ENCODE results near the gene ULBP3.
A peak's percentile ranks its signal among the peaks of the same experiment; 100 is the strongest.
"Not testable (repeated sequence)": the region's sequence is repeated elsewhere in the genome, so short reads cannot be mapped to it uniquely, and the experiment has no call there.

The ULBP3 gene

DNA sequence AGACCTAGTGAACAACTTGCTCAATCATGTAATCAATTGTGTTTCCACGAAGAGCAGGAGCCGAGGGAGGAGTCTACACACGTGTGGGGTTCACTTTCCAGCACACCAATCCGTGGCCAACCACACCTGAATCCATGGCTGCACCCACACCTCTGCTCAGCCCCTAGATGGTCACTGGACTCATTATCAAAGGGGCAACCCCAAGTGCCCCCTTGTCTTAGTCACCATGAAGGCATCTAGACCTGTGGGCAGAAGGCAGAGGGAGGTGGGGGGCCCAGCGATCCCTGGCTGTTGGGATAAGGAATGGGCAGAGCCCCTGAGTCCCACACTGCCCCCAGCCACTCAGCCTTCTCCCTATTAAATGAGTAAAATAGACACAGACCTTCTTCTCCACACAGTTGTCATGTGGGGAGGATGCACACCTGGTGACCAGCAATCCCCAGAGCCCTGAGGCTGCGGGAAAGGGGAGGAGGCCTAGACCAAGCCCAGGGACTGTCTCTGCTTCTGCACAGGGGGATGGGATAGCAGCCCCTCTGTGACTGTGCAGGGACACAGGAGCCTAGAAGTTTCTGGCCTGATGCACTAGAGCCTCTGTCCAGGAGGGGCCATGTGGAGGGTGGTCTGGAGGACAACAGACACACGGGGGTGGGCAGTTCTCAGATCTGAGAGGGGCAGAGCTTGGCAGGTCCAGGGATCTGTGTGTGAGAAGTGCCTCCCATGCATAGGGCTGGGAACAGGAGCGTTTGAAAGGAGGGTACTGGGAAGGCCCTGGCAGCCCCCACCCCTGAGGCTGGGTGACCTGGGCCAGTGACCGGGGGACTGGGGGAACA is 41.7 kb downstream of the ULBP3 start:
- H3K9me3 ChIP-seq (ENCODE audit: control insufficient read depth, low read length): no peaks in the 10 kb centered on the region
- H3K4me1 ChIP-seq (ENCODE audit: control insufficient read depth, insufficient read depth, low read length): peaks cover 11% of the 10 kb centered on the region
- no peaks in the 10 kb centered on the region for H3K36me3 ChIP-seq (ENCODE audit: control insufficient read depth, insufficient read depth, low read length, severe bottlenecking)
- DNase-seq (ENCODE audit: low read depth): no peak
- H3K27me3 ChIP-seq (replicated peaks; ENCODE audit: control insufficient read depth, insufficient read depth, low read length): peaks cover 50% of the 10 kb centered on the region
- H3K4me3 ChIP-seq (ENCODE audit: low read length): no peak overlapping the region
- H3K9ac ChIP-seq (ENCODE audit: low read length): no peak overlapping the region

DNA sequence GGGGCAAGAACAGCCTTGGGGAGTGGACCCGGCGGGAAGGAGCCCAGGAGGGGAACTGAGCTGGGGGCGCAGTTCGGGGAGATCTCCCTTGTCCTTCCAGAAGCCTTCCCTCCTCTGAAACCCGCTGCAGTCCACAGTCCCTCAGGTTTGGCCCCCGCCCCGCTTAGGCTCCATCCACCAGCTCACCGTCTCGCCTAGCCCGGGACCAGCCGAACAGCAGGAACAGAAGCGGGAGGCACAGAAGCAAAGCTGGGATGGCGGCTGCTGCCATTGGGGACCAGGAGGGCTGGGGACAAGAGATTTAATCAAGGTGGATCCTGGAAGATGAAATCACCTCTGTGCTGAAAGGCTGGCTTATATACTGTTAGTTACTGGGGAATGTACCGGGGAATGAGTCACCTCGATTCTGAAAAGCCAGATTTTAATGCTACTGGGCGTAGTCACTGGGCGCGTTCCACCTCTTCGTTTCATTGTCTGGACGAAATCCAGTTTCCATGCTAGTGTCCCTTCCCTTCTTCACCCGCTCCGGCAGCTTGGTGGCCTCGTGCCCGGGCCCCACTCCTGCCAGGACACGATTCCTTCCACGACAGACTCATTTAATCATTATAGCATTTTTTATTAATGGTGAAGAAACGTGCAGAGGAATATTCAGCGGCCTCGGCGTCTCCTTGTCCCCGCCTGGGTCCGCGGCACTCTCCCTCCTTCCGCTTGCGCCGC is 43.6 kb downstream of the ULBP3 start, which contains the start of gene RAET1L:
RAET1L (minus strand) TSS at position 332 of the 717 bp plus-strand sequence; CDS start at position 271, 61 bp downstream.
- H3K4me1 ChIP-seq (ENCODE audit: control insufficient read depth, insufficient read depth, low read length): peaks cover 11% of the 10 kb centered on the region
- no peaks in the 10 kb centered on the region for H3K36me3 ChIP-seq (ENCODE audit: control insufficient read depth, insufficient read depth, low read length, severe bottlenecking)
- H3K27me3 ChIP-seq (replicated peaks; ENCODE audit: control insufficient read depth, insufficient read depth, low read length): peaks cover 43% of the 10 kb centered on the region
- peak; percentile 71 for DNase-seq (ENCODE audit: low read depth)
- no peaks in the 10 kb centered on the region for H3K9me3 ChIP-seq (ENCODE audit: control insufficient read depth, low read length)
- peak within 1 kb of the TSS; percentile 76 for H3K4me3 ChIP-seq (ENCODE audit: low read length)
- no peak within 1 kb of the TSS for H3K9ac ChIP-seq (ENCODE audit: low read length)

DNA sequence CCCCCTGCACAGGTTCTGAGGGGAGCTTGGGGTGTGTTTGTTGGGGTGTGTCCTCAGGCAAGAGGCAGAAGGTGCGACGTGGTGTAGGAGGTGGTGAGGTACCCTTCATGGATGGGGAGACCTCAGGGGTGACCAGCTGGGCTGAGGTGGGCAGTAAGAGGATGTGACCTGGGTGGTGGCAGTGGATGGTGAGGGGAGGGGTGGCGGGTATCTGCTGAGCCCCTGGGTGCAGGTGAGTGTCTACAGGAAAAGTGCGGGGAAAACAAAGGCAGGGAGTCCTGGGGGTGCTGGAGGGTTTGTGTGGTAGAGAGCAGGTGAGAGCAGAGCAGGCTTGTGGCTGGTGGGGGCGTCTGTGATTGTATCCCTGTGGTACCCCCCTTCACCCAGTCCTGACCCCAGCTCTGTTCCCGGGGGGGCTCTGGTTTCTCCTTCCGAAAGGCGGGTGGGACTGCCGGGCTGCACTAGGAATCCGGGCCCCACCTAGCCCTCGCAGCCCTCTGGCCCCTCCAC is 44.2 kb downstream of the ULBP3 start:
- no peak for DNase-seq (ENCODE audit: low read depth)
- Histone ChIP-seq H3K27me3 (replicated peaks; ENCODE audit: control insufficient read depth, insufficient read depth, low read length) (peaks cover 40% of the 10 kb centered on the region), H3K9ac (ENCODE audit: low read length) (no peak overlapping the region), H3K4me3 (ENCODE audit: low read length) (no peak overlapping the region), H3K4me1 (ENCODE audit: control insufficient read depth, insufficient read depth, low read length) (peaks cover 11% of the 10 kb centered on the region), H3K36me3 (ENCODE audit: control insufficient read depth, insufficient read depth, low read length, severe bottlenecking) (no peaks in the 10 kb centered on the region), H3K9me3 (ENCODE audit: control insufficient read depth, low read length) (no peaks in the 10 kb centered on the region)

DNA sequence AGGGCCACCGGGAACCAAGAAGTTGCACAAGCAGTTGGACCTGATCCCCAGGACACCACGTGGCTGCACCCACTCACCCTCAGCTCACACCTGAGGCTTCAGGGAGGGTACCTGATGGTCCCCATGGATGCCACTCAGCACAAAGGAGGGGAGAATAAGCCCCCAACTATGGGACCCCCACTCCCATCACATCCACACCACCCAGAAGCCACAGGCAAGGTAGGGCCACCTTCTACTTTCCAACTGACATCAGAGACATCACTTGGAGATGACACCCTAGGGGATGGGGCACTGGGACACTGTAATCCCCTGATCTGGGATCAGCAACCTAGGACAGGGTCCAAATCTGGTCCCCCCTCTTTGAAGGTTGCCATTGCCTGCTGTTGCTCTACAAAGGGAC is 44.9 kb downstream of the ULBP3 start:
- Histone ChIP-seq H3K4me1 (ENCODE audit: control insufficient read depth, insufficient read depth, low read length) (peaks cover 11% of the 10 kb centered on the region), H3K27me3 (replicated peaks; ENCODE audit: control insufficient read depth, insufficient read depth, low read length) (peaks cover 40% of the 10 kb centered on the region)
- DNase-seq (ENCODE audit: low read depth); H3K9me3 ChIP-seq (ENCODE audit: control insufficient read depth, low read length); H3K36me3 ChIP-seq (ENCODE audit: control insufficient read depth, insufficient read depth, low read length, severe bottlenecking); H3K4me3 ChIP-seq (ENCODE audit: low read length); H3K9ac ChIP-seq (ENCODE audit: low read length): not testable (repeated sequence)

DNA sequence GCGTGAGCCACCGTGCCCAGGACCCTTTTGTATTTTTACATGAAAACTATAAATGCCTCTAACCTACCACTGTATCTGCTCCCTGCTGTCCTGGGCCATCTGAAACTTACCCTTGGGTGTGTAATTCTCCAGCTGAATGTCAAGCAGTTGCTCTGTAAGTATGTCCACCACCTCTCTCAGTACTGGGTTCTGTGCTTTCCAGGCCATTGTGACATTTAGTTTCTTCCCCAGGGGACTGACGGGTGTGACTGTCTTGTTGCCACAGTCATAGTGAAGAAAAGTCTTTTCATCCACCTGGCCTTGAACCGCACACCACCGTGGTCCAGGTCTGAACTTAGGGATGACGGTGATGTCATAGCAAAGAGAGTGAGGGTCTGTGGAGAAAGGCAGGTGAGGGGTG is 47.1 kb downstream of the ULBP3 start:
- H3K36me3 ChIP-seq (ENCODE audit: control insufficient read depth, insufficient read depth, low read length, severe bottlenecking); H3K9ac ChIP-seq (ENCODE audit: low read length); H3K9me3 ChIP-seq (ENCODE audit: control insufficient read depth, low read length); DNase-seq (ENCODE audit: low read depth); H3K4me3 ChIP-seq (ENCODE audit: low read length): not testable (repeated sequence)
- Histone ChIP-seq H3K4me1 (ENCODE audit: control insufficient read depth, insufficient read depth, low read length) (peaks cover 11% of the 10 kb centered on the region), H3K27me3 (replicated peaks; ENCODE audit: control insufficient read depth, insufficient read depth, low read length) (peaks cover 45% of the 10 kb centered on the region)

DNA sequence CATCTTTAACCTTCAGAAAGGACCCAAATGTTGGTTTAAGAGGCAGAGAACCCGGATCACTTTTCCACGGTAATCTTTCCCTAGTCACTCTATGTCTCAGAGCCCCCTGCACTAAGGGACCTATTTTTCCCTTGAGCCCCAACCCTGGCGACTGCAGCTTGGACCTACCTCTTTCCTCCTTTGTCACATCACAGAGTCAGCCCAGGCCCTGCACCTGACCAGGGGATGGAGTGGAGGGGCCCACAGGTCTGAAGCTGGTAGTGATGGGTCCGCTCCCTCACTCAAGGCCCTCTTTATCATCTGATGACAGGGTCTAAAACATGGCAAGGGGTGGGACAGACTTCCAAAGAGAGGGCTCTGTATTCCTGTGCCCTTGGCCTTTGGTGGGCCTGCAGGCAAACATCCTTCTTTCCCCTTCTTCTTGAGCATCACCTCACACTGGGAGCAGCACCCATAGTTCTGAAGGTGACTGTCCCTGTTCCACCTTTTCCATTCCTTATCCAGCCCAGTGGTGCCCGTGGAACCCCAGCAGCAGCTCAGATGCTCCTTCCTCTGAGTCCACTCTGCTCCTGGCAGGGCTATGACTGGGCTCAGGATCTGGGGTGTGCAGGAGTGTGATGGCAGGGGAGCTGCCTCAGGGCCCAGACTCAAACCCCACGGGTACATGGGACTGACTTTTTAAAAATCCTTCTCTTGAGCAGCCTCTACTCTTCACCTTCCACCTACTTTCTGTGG is 49.9 kb downstream of the ULBP3 start:
- H3K4me3 ChIP-seq (ENCODE audit: low read length): no peak overlapping the region
- no peak overlapping the region for H3K9ac ChIP-seq (ENCODE audit: low read length)
- H3K9me3 ChIP-seq (ENCODE audit: control insufficient read depth, low read length): no peaks in the 10 kb centered on the region
- no peaks in the 10 kb centered on the region for H3K36me3 ChIP-seq (ENCODE audit: control insufficient read depth, insufficient read depth, low read length, severe bottlenecking)
- H3K27me3 ChIP-seq (replicated peaks; ENCODE audit: control insufficient read depth, insufficient read depth, low read length): peaks cover 46% of the 10 kb centered on the region
- H3K4me1 ChIP-seq (ENCODE audit: control insufficient read depth, insufficient read depth, low read length): no peaks in the 10 kb centered on the region
- DNase-seq (ENCODE audit: low read depth): no peak

DNA sequence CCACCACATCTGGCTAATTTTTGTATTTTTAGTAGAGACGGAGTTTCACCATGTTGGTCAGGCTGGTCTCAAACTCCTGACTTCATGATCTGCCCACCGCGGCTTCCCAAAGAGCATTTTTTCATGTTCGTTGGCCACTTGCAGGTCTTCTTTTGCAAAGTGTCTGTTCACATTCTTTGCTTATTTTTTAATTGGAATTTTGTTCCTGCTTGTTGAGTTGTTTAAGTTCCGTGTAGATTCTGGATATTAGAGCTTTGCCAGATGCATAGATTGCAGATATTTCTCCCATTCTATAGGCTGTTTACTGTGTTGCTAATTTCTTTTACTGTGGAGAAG is 51.8 kb downstream of the ULBP3 start:
- not testable (repeated sequence) for H3K9me3 ChIP-seq (ENCODE audit: control insufficient read depth, low read length); H3K9ac ChIP-seq (ENCODE audit: low read length); H3K4me3 ChIP-seq (ENCODE audit: low read length); H3K4me1 ChIP-seq (ENCODE audit: control insufficient read depth, insufficient read depth, low read length); DNase-seq (ENCODE audit: low read depth); H3K36me3 ChIP-seq (ENCODE audit: control insufficient read depth, insufficient read depth, low read length, severe bottlenecking)
- H3K27me3 ChIP-seq (replicated peaks; ENCODE audit: control insufficient read depth, insufficient read depth, low read length): peaks cover 57% of the 10 kb centered on the region

DNA sequence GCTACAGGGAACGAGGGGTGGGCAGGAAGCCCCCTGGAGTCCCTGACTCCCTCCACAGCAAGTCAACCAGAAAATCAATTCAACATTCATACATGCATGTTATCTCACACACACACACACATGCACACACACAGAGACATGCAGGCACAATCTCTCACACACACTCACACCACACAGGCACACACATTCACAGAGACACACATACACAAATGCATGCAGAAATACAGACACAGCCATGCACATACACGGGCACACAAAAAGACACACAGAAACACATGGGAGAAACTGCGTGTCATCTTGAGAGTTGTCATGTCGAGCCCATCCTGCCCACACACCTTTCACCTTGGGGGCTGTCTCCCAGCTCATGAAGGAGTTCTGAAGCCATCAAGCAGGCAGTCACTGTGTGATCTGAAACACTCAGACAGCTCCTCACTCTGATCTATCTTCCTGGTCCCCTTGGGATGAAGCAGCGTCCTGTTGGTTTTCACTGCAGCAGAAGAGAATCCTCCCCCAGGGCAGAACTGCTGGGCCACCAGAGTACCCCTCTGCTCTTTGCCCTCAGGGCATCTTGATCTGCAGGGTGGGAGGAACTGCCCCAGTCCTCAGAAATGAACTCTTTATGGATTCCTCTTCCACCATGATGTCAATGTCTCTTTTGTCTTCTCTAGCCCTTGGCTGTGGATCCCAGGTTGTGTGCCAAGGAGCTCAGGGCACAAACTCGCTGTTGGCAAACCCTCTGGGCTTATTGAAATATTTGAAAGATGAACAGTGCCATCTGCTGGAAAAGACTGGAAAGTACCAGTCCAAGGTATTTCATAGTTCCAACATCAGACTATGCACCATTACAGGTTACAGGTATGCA is 52.4 kb downstream of the ULBP3 start:
- Histone ChIP-seq H3K4me3 (ENCODE audit: low read length) (no peak overlapping the region), H3K36me3 (ENCODE audit: control insufficient read depth, insufficient read depth, low read length, severe bottlenecking) (no peaks in the 10 kb centered on the region), H3K9ac (ENCODE audit: low read length) (no peak overlapping the region), H3K27me3 (replicated peaks; ENCODE audit: control insufficient read depth, insufficient read depth, low read length) (peaks cover 63% of the 10 kb centered on the region), H3K9me3 (ENCODE audit: control insufficient read depth, low read length) (no peaks in the 10 kb centered on the region), H3K4me1 (ENCODE audit: control insufficient read depth, insufficient read depth, low read length) (no peaks in the 10 kb centered on the region)
- DNase-seq (ENCODE audit: low read depth): peak; percentile 85

DNA sequence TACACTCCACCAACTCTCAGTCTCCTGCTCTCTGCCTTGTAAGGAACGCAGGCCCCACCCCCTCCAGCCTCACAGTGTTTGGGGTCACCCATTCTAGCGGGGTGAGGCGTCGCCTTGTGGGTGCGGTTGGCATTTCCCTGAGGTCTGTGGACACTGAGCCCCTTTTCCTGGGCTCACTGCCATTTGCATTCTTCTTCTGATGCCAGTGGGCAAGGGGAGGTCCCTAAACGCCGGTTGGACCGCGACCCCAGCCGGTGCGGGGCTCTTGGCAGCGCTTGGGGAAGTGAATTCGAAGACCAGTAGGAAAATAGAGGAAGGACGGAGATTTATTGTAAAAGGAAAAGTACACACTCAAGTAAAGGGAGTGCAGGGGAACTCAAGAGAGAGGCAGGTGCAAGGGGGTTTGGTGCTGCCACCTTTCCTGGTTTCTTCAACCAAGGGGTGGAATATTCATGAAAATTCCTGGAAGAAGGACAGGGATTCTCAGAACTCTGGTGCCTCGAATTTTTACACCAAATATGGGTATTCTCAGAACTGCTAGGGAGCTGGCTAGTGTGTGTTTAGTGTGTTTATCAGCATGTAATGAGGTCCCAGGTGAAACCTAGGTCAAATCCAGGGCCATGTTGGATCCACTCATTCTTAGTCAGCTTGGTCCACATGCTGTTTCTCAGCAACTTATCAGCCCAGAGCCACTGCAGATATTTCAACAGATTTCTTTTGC is 53.5 kb downstream of the ULBP3 start:
- DNase-seq (ENCODE audit: low read depth); H3K4me3 ChIP-seq (ENCODE audit: low read length): not testable (repeated sequence)
- peaks cover 69% of the 10 kb centered on the region for H3K27me3 ChIP-seq (replicated peaks; ENCODE audit: control insufficient read depth, insufficient read depth, low read length)

DNA sequence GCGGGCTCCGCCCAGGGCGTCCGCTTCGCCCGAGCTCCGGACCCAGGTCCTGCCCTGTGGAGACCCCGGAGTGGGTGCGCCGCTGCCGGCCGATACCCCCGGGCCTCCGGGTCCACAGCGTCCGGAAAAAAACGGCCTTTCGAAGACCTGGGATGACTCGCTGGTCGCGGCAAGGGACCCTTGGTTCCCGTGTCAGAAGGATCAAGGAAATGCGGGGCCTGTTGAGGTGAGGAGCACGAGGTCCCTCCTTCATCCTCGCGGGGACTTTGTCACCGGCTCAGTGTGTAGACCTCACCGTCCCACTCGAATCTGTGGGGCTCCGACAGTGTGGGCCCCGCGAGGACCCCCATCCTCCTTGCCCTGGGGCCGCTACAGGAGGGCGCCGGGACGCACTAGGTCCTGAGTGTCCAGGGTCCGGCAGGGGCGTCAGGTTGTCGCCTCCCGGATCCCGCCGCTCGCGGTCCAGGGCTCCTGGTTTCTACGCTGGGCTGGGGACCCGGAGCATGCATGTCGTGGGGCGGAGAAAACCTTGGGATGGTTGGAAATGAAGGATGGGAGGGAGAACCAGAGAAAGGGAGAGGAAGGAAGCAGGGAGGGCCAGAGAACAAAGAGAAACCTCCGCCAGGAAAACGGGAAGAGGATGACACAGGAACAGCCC is 54.2 kb downstream of the ULBP3 start:
- H3K4me1 ChIP-seq (ENCODE audit: control insufficient read depth, insufficient read depth, low read length); H3K4me3 ChIP-seq (ENCODE audit: low read length); H3K9me3 ChIP-seq (ENCODE audit: control insufficient read depth, low read length); DNase-seq (ENCODE audit: low read depth); H3K36me3 ChIP-seq (ENCODE audit: control insufficient read depth, insufficient read depth, low read length, severe bottlenecking); H3K9ac ChIP-seq (ENCODE audit: low read length): not testable (repeated sequence)
- H3K27me3 ChIP-seq (replicated peaks; ENCODE audit: control insufficient read depth, insufficient read depth, low read length): peaks cover 76% of the 10 kb centered on the region

More for the DNA sequence above, 53.5 kb downstream of the ULBP3 start:
- not testable (repeated sequence) for H3K9me3 ChIP-seq (ENCODE audit: control insufficient read depth, low read length); H3K4me1 ChIP-seq (ENCODE audit: control insufficient read depth, insufficient read depth, low read length); H3K9ac ChIP-seq (ENCODE audit: low read length); H3K36me3 ChIP-seq (ENCODE audit: control insufficient read depth, insufficient read depth, low read length, severe bottlenecking)

Data from adipocyte (in vitro differentiated cells).